Peyer's patch (tissue), 4 donors: ENCODE measurements around the gene PLEK2. TPM values are rescaled to one million over a fixed set of nuclear protein-coding genes. Genes with fewer than 3 reads are reported as not detected.

ENCODE experiments used
- DNase-seq, 3 donors: peaks; one replicate each; pipeline ENCODE4 v3.0.0-alpha.2; 2017 to 2019
- H3K27ac ChIP-seq, 4 donors: fragments of 200-600 bp; sonication (generic); one replicate each; pipeline ENCODE4 v1.5.1; 2016 to 2019
- H3K27me3 ChIP-seq, 2 donors: fragments of 200-600 bp; sonication (generic); one replicate each; pipeline ENCODE4 v1.5.1; 2019
- H3K36me3 ChIP-seq, 3 donors: fragments of 200-600 bp; sonication (generic); one replicate each; pipeline ENCODE4 v1.5.1; 2016 to 2019
- H3K4me1 ChIP-seq, 4 donors: fragments of 200-600 bp; sonication (generic); one replicate each; pipeline ENCODE4 v1.5.1; 2016 to 2019
- H3K4me3 ChIP-seq, 4 donors: fragments of 200-600 bp; sonication (generic); 1 replicate in 3 of 4; 2 replicates in 1 of 4; pipeline ENCODE4 v1.5.1; 2016 to 2019; ENCODE audit warnings: mild to moderate bottlenecking in 1 of 4
- H3K9me3 ChIP-seq, 4 donors: fragments of 200-600 bp; sonication (generic); one replicate each; pipeline ENCODE4 v1.5.1; 2016 to 2019; ENCODE audit warnings: mild to moderate bottlenecking in 1 of 4
- CTCF ChIP-seq, 6 experiments: fragments of 450-650 bp in 4 of 6; fragments of 200-600 bp in 2 of 6; sonication (generic) in 1 of 6; IDR thresholded peaks; one replicate each; pipeline ENCODE4 v1.5.1; 2017 to 2019; ENCODE audit warnings: antibody characterized with exemption in 6 of 6, mild to moderate bottlenecking in 3 of 6, moderate library complexity in 1 of 6
- POLR2A ChIP-seq, 2 donors: fragments of 450-650 bp; IDR thresholded peaks; one replicate each; pipeline ENCODE4 v1.5.1; 2017; ENCODE audit warnings: antibody characterized with exemption in 2 of 2, mild to moderate bottlenecking in 2 of 2, moderate library complexity in 2 of 2
- total RNA-seq, 4 donors: library from RNA; depleted of rRNA; stranded (reverse); fragments of >200 nt; gene quantifications; one replicate each; pipeline ENCODE4 v1.1.0, GENCODE V29; 2016

PLEK2 gene
- total RNA-seq, 4 donors from 2014 or later = 19.7 to 40.3 (median 33.6) TPM

- Histone ChIP-seq H3K9me3 (no peaks in the 10 kb centered on the region), H3K36me3 (no peaks in the 10 kb centered on the region), H3K27ac (peak overlapping the region in 1 of 4 donors; percentile 14), H3K4me1 (peaks cover 0 to 18% (median 0%) of the 10 kb centered on the region in 4 donors), H3K27me3 (no peaks in the 10 kb centered on the region), H3K4me3 (no peak overlapping the region)
- TF ChIP-seq CTCF (IDR thresholded peaks at IDR 0.05) (peak in 3 of 6 experiments; percentile 38 to 47 (median 46)), POLR2A (IDR thresholded peaks at IDR 0.05) (no peak)
- peak in 2 of 3 donors; percentile 69 to 76 for DNase-seq
These were observed 24.3 kb upstream of the PLEK2 start for GRCh38 chr14:67436006-67436866.

- TF ChIP-seq CTCF (IDR thresholded peaks at IDR 0.05) = no peak
- no peak for TF ChIP-seq POLR2A (IDR thresholded peaks at IDR 0.05)
- DNase-seq = no peak
- H3K27ac ChIP-seq = no peak overlapping the region
- H3K36me3 ChIP-seq = no peaks in the 10 kb centered on the region
- H3K4me3 ChIP-seq = no peak overlapping the region
- no peaks in the 10 kb centered on the region for H3K27me3 ChIP-seq
- H3K9me3 ChIP-seq = no peaks in the 10 kb centered on the region
- peaks cover 0 to 13% (median 0%) of the 10 kb centered on the region in 4 donors for H3K4me1 ChIP-seq
These were observed 23.6 kb upstream of the PLEK2 start for GRCh38 chr14:67435603-67436002.

GRCh38 chr14:67432050-67432564 is 20.1 kb upstream of the PLEK2 start:
- Histone ChIP-seq H3K36me3 (no peaks in the 10 kb centered on the region), H3K9me3 (no peaks in the 10 kb centered on the region), H3K4me3 (no peak overlapping the region), H3K27me3 (no peaks in the 10 kb centered on the region), H3K27ac (no peak overlapping the region), H3K4me1 (peaks cover 0 to 21% (median 2%) of the 10 kb centered on the region in 4 donors)
- TF ChIP-seq CTCF (IDR thresholded peaks at IDR 0.05) (no peak), POLR2A (IDR thresholded peaks at IDR 0.05) (no peak)
- no peak for DNase-seq

GRCh38 chr14:67429510-67430205 is 17.7 kb upstream of the PLEK2 start:
- H3K27ac ChIP-seq = no peak overlapping the region
- no peak for DNase-seq

More at GRCh38 chr14:67429510-67430205, 17.7 kb upstream of the PLEK2 start:
- Histone ChIP-seq H3K4me1 (peaks cover 0 to 12% (median 2%) of the 10 kb centered on the region in 4 donors), H3K27me3 (no peaks in the 10 kb centered on the region), H3K36me3 (no peaks in the 10 kb centered on the region), H3K9me3 (no peaks in the 10 kb centered on the region), H3K4me3 (no peak overlapping the region)
- TF ChIP-seq POLR2A (IDR thresholded peaks at IDR 0.05) (no peak), CTCF (IDR thresholded peaks at IDR 0.05) (no peak)
